ENCODE measurements around the gene RAI14.

DNA sequence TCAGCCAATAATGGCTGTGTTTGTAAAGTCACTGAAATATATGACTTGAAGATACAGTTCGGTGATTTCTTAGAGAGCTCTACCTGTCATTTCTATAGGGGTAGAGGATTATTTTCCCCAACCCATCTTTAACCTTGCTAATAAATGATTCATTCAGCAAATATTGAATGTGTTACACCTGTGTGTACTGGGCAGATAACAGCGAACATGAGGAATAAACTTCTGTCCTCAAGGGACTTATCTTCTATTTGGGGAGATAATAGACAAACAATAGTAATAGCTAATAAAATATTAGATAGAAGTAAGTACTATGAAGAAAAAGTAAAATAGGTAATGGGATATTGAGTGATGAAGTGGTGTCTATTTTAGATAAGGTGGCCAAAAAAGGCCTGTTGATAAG, 192.1 kb downstream of the RAI14 start:
- TF ChIP-seq, protein P1, sequence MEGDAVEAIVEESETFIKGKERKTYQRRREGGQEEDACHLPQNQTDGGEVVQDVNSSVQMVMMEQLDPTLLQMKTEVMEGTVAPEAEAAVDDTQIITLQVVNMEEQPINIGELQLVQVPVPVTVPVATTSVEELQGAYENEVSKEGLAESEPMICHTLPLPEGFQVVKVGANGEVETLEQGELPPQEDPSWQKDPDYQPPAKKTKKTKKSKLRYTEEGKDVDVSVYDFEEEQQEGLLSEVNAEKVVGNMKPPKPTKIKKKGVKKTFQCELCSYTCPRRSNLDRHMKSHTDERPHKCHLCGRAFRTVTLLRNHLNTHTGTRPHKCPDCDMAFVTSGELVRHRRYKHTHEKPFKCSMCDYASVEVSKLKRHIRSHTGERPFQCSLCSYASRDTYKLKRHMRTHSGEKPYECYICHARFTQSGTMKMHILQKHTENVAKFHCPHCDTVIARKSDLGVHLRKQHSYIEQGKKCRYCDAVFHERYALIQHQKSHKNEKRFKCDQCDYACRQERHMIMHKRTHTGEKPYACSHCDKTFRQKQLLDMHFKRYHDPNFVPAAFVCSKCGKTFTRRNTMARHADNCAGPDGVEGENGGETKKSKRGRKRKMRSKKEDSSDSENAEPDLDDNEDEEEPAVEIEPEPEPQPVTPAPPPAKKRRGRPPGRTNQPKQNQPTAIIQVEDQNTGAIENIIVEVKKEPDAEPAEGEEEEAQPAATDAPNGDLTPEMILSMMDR (IDR thresholded peaks at IDR 0.05), result no peak
- no peak for TF ChIP-seq ZFX (IDR thresholded peaks at IDR 0.05; ENCODE audit: borderline replicate concordance)
